Activated T-helper 2 cell treated with anti-CD3 and anti-CD28 coated beads, Interferon-gamma antibody, Interleukin-2, Interleukin-4, amounts not matched to agents 10 μg/mL and 5 μg/mL and 100 μg/mL, durations not matched to agents 14 hours and 24 hours and 36 hours (primary cell): ENCODE results near the gene GABRB1. TPM values are rescaled to one million over a fixed set of nuclear protein-coding genes. Genes with fewer than 3 reads are reported as not detected.
"Not testable (repeated sequence)": the region's sequence is repeated elsewhere in the genome, so short reads cannot be mapped to it uniquely, and the experiment has no call there.

Source experiments
- DNase-seq: peaks from one replicate; pipeline ENCODE4 v3.0.0; 2021; ENCODE audit warnings: low spot score
- H3K27ac Mint-ChIP-seq: one replicate; pipeline ENCODE4 v1.8.0; 2021; ENCODE audit warnings: mixed read lengths
- H3K27me3 Mint-ChIP-seq: one replicate; pipeline ENCODE4 v1.8.0; 2021; ENCODE audit warnings: low read depth, mixed read lengths
- H3K36me3 Mint-ChIP-seq: one replicate; pipeline ENCODE4 v1.8.0; 2021; ENCODE audit warnings: low read depth, mixed read lengths
- H3K4me1 Mint-ChIP-seq: one replicate; pipeline ENCODE4 v1.8.0; 2021; ENCODE audit warnings: low read depth, mixed read lengths
- H3K4me3 Mint-ChIP-seq: one replicate; pipeline ENCODE4 v1.8.0; 2021; ENCODE audit warnings: low read depth, mild to moderate bottlenecking, moderate library complexity, mixed read lengths
- H3K9me3 Mint-ChIP-seq: one replicate; pipeline ENCODE4 v1.8.0; 2021; ENCODE audit warnings: mixed read lengths
- intact Hi-C: fragments of 100-400 bp; cut with micrococcal nuclease; formaldehyde crosslinking; loops from one replicate; pipeline ENCODE4 v1.15.1; 2023
- total RNA-seq: library from RNA; stranded (reverse); gene quantifications from 2 replicates; pipeline ENCODE4 v1.2.3, GENCODE V29; 2022

The GABRB1 gene
- total RNA-seq, 1 donor from 2014 or later = not detected

- Mint-ChIP-seq H3K4me3 (no peak overlapping the region), H3K4me1 (no peaks in the 10 kb centered on the region), H3K27ac (no peak overlapping the region), H3K27me3 (no peaks in the 10 kb centered on the region), H3K9me3 (no peaks in the 10 kb centered on the region), H3K36me3 (no peaks in the 10 kb centered on the region)
- no peak for DNase-seq
- intact Hi-C loops = no loop called here
Observed at GRCh38 chr4:47238667-47239066, 207.3 kb downstream of the GABRB1 start.

GRCh38 chr4:47239649-47240048, 208.3 kb downstream of the GABRB1 start:
- no peak for DNase-seq
- Mint-ChIP-seq H3K9me3 (no peaks in the 10 kb centered on the region), H3K27ac (no peak overlapping the region), H3K36me3 (no peaks in the 10 kb centered on the region), H3K4me3 (no peak overlapping the region), H3K4me1 (no peaks in the 10 kb centered on the region), H3K27me3 (no peaks in the 10 kb centered on the region)
- intact Hi-C loops = no loop called here

GRCh38 chr4:47251348-47252135, 220.2 kb downstream of the GABRB1 start:
- no peaks in the 10 kb centered on the region for H3K4me1 Mint-ChIP-seq
- no peaks in the 10 kb centered on the region for H3K9me3 Mint-ChIP-seq
- H3K4me3 Mint-ChIP-seq = no peak overlapping the region
- intact Hi-C loops = no loop called here
- no peak overlapping the region for H3K27ac Mint-ChIP-seq
- H3K27me3 Mint-ChIP-seq = no peaks in the 10 kb centered on the region
- H3K36me3 Mint-ChIP-seq = no peaks in the 10 kb centered on the region
- no peak for DNase-seq

GRCh38 chr4:47263721-47264120, 232.4 kb downstream of the GABRB1 start:
- Mint-ChIP-seq H3K27me3 (no peaks in the 10 kb centered on the region), H3K4me3 (no peak overlapping the region), H3K27ac (no peak overlapping the region), H3K36me3 (no peaks in the 10 kb centered on the region), H3K4me1 (no peaks in the 10 kb centered on the region), H3K9me3 (no peaks in the 10 kb centered on the region)
- no peak for DNase-seq
- intact Hi-C loops = no loop called here

DNA sequence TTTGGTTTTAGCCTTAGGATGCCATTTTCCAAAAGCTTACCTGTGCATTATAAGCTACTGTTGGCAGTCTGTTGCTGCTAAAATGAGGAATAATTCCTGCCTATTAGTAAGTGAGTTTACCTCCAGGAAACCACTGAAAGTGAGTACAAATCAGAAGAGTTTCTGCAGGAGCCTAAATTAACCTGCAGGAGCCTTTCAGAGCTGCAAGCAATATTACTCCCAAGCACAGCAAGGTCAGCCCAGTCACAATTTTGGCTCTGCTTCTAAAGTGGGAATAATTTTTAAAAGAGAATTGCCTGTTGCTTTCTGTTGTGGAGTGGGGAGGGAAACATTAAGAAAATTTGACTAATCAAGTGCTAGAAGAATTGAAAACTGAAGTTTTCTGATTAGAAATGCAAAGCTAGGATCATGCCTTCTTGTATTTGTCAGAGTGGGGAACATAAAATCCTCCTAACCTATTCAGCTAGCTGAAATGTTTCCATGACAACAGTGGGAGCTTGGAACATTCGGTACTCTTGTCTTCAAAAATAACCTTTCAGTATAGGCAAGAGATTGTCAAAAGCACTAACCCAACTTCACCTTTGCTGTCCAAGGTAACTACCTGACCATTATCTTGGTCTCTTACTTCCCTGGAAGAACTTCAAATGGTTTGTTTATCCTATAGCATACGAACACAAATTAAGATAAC, 239.0 kb downstream of the GABRB1 start:
- intact Hi-C loops = no loop called here
- Mint-ChIP-seq H3K4me1 (no peaks in the 10 kb centered on the region), H3K27ac (no peak overlapping the region), H3K4me3 (no peak overlapping the region), H3K27me3 (no peaks in the 10 kb centered on the region), H3K36me3 (no peaks in the 10 kb centered on the region), H3K9me3 (no peaks in the 10 kb centered on the region)
- DNase-seq = no peak

DNA sequence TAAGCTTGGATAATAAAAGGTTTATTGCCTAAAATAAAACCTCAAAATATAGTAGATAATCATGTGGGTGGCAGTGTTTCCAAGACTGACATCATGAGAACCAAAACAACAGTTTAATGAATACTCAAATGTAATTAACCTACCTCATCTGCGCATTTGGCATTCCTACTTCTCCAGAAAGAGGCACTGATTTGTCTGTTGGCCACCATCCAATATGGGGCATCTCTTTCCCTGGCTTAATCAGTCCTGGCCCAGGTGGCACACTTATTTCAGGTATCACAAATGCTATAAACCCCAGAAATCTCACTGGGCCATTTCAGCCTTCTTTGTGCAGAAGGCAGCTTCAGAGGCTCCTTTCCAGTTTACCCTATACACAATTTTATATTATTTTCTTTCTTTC, 239.9 kb downstream of the GABRB1 start:
- H3K9me3 Mint-ChIP-seq = no peaks in the 10 kb centered on the region
- no peak overlapping the region for H3K4me3 Mint-ChIP-seq
- H3K36me3 Mint-ChIP-seq = no peaks in the 10 kb centered on the region
- no peaks in the 10 kb centered on the region for H3K4me1 Mint-ChIP-seq
- DNase-seq = no peak
- no peaks in the 10 kb centered on the region for H3K27me3 Mint-ChIP-seq
- no peak overlapping the region for H3K27ac Mint-ChIP-seq
- intact Hi-C loops = no loop called here

- Mint-ChIP-seq H3K27ac (no peak overlapping the region), H3K4me1 (no peaks in the 10 kb centered on the region), H3K36me3 (no peaks in the 10 kb centered on the region), H3K9me3 (no peaks in the 10 kb centered on the region), H3K27me3 (no peaks in the 10 kb centered on the region), H3K4me3 (no peak overlapping the region)
- no peak for DNase-seq
- intact Hi-C loops = no loop called here
Observed at GRCh38 chr4:47274901-47275300, 243.5 kb downstream of the GABRB1 start.

DNA sequence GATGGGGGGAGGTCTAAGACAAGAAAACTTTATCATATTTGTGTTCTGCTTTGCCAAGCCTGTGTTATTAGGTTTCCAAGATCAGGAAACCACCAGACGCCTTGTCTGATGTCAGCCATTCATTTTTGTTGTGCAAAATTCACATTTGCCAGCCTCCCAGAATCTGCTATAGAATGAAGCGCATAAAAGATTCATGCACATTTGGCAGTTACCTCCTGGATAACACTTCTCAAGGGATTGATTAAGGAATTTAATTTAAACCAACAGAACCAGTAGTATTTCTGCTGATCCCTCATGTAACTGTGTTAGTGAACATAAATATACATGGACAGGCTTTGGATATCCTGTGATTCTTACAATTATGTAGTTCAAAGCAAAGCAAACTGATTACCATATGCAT, 244.2 kb downstream of the GABRB1 start:
- no peak for DNase-seq
- Mint-ChIP-seq H3K9me3 (no peaks in the 10 kb centered on the region), H3K4me3 (no peak overlapping the region), H3K27me3 (no peaks in the 10 kb centered on the region), H3K27ac (no peak overlapping the region), H3K36me3 (no peaks in the 10 kb centered on the region), H3K4me1 (no peaks in the 10 kb centered on the region)
- intact Hi-C loops = no loop called here

- Mint-ChIP-seq H3K36me3 (no peaks in the 10 kb centered on the region), H3K27ac (no peak overlapping the region), H3K4me3 (no peak overlapping the region), H3K27me3 (no peaks in the 10 kb centered on the region), H3K9me3 (no peaks in the 10 kb centered on the region), H3K4me1 (no peaks in the 10 kb centered on the region)
- DNase-seq = no peak
- intact Hi-C loops = no loop called here
Observed at GRCh38 chr4:47278631-47279030, 247.3 kb downstream of the GABRB1 start.

- H3K4me1 Mint-ChIP-seq = no peaks in the 10 kb centered on the region
- no peaks in the 10 kb centered on the region for H3K27me3 Mint-ChIP-seq
- no peaks in the 10 kb centered on the region for H3K36me3 Mint-ChIP-seq
- intact Hi-C loops = no loop called here
- H3K27ac Mint-ChIP-seq = no peak overlapping the region
- no peak overlapping the region for H3K4me3 Mint-ChIP-seq
- no peaks in the 10 kb centered on the region for H3K9me3 Mint-ChIP-seq
- DNase-seq = no peak
Observed at GRCh38 chr4:47287735-47288134, 256.4 kb downstream of the GABRB1 start.

GRCh38 chr4:47289805-47290204, 258.4 kb downstream of the GABRB1 start:
- Mint-ChIP-seq H3K4me1 (no peaks in the 10 kb centered on the region), H3K9me3 (no peaks in the 10 kb centered on the region), H3K4me3 (no peak overlapping the region), H3K27me3 (no peaks in the 10 kb centered on the region), H3K36me3 (no peaks in the 10 kb centered on the region), H3K27ac (no peak overlapping the region)
- no peak for DNase-seq
- intact Hi-C loops = no loop called here

GRCh38 chr4:47290873-47291272, 259.5 kb downstream of the GABRB1 start:
- H3K9me3 Mint-ChIP-seq, H3K36me3 Mint-ChIP-seq, H3K27ac Mint-ChIP-seq, H3K4me1 Mint-ChIP-seq, intact Hi-C loops, H3K27me3 Mint-ChIP-seq, DNase-seq, H3K4me3 Mint-ChIP-seq: not testable (repeated sequence)

- H3K9me3 Mint-ChIP-seq = no peaks in the 10 kb centered on the region
- H3K27ac Mint-ChIP-seq = no peak overlapping the region
- DNase-seq = no peak
- no peaks in the 10 kb centered on the region for H3K4me1 Mint-ChIP-seq
- intact Hi-C loops = no loop called here
- no peak overlapping the region for H3K4me3 Mint-ChIP-seq
- H3K36me3 Mint-ChIP-seq = no peaks in the 10 kb centered on the region
- no peaks in the 10 kb centered on the region for H3K27me3 Mint-ChIP-seq
Observed at GRCh38 chr4:47309165-47309564, 277.8 kb downstream of the GABRB1 start.
